ENCODE measurements around the gene LHFPL2.

LHFPL2 gene

DNA sequence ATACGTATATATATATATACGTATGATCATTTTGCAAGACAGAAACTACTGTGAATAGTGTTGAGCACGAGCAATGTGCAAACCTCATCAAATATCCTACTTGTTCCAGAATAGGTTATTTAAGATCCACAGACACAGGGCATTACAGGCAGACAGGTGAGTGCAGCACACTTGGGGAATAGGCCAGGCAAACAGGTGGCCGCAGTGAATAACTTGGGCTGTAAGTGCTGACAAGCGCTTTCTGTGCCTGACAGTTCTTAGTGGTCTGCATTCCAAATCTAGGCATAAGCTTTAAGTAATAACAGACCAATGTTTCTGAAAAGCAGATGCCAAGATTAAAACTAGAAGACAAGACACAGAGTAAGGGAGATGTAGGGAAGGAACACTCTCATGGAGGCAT is 77.9 kb downstream of the LHFPL2 start:
- no peak for DNase-seq (ENCODE audit: low read depth in 3 of 3)

GRCh38 chr5:78569441-78569840 is 79.1 kb downstream of the LHFPL2 start:
- no peak for DNase-seq (ENCODE audit: low read depth in 3 of 3)

GRCh38 chr5:78568676-78569075 is 79.9 kb downstream of the LHFPL2 start:
- no peak for DNase-seq (ENCODE audit: low read depth in 3 of 3)

DNA sequence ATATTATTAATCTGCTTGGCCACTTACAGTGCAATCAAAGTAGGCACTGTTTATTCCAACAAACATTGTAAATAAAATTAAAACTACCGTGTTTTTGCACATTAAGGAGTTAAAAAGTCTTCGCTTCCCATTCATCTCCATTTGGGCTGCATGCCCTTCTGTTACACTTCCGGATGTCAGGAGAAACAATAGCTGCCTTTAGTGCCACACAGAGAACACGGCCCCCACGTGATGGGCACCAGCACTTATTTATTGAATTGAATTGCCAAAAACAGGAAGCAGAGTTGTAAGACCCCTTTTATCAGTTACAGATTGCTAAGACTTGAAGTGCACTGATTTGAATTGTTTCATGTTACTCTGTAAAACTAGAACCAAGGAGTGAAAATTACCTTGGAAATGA is 80.4 kb downstream of the LHFPL2 start:
- no peak for DNase-seq (ENCODE audit: low read depth in 3 of 3)

DNA sequence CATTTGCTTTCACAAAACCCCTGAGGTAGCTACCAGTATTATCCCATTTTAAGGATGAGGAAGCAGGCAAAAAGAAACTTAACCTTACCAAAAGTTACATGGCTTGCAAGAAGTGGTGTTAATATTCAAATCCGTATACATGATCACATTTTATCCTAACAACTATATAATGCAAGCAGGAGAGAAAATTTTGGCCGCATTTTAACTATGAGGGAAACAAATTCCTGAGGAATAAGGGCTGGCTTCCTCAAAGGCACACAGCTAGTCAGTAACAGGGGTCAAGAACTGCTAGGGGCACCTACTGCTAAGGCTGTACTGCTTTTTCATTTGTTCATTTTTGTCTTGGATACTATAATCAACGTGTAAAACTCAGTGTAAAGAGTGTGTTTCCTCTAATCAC is 81.0 kb downstream of the LHFPL2 start:
- DNase-seq (ENCODE audit: low read depth in 3 of 3): no peak

- no peak for DNase-seq (ENCODE audit: low read depth in 3 of 3)
Observed at GRCh38 chr5:78566747-78567425, 81.7 kb downstream of the LHFPL2 start.

GRCh38 chr5:78565395-78565794 is 83.2 kb downstream of the LHFPL2 start:
- no peak for DNase-seq (ENCODE audit: low read depth in 3 of 3)

DNA sequence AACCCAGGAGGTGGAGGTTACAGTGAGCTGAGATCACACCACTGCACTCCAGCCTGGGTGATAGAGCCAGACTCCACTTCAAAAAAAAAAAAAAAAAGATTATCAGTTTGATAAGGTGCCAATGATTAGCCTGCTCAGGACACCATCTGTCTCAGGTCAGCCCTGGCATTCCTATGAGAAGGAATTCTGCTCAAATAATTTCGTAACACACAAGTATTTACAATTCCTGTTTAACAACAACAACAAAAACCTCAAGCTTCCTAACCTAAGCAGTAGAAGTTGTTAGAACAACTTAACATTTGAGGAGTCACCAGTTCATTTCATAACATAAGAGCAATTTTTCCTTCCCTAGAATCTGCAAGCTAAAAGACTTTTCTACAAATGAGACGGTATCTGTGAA is 85.0 kb downstream of the LHFPL2 start:
- DNase-seq (ENCODE audit: low read depth in 3 of 3): no peak

DNA sequence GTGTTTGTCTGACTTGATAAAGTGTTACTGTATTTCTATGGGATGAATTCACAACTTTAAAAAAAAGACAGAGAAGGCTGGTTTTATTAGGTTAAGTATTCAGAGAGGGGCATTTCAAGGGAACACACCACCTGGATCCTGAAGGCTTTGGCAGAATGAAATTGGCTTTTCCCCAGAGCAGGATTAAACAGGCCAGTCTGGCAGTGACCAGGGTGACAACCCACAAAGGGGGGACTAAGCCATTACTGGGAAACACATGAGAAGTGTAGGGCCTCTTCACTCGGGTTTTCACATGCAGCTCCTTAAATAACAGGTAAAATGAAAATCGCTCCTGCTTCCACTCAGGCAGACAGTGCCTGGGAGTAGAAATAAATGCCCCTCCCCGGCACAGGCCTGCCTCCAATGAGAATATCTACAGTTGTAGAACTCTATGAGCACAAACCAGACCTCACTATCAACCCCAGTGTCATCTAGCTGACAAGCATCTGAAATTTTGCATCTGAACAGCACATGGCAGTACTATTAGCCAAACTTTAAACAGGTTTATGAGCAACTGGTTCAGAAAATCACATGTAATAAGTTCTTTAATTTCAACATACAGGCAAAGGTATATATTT is 85.8 kb downstream of the LHFPL2 start:
- DNase-seq (ENCODE audit: low read depth in 3 of 3): no peak

- DNase-seq (ENCODE audit: low read depth in 3 of 3): no peak
Observed at GRCh38 chr5:78562001-78562400, 86.6 kb downstream of the LHFPL2 start.

DNA sequence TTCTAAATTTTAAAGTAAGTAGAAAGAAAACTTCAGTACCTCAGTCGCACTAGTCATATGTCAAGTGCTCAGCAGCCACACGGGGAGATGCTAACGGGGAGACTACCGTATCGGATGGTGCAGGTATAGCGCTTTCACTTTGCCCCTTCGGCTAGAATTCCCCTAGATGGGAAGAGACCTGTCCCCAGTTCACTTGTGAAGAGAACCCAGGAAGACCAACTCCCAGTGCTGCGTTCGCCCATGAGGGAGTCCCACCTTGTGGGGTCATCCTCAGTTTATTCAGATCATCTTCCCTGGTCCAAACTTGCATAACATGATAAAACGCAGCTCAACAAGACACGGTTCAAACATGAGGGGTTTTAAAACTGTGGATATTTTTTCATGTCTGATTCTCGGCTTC is 87.3 kb downstream of the LHFPL2 start:
- DNase-seq (ENCODE audit: low read depth in 3 of 3): no peak

- no peak for DNase-seq (ENCODE audit: low read depth in 3 of 3)
Observed at GRCh38 chr5:78560000-78560855, 88.3 kb downstream of the LHFPL2 start.

- DNase-seq (ENCODE audit: low read depth in 3 of 3): no peak
Observed at GRCh38 chr5:78557601-78558000, 91.0 kb downstream of the LHFPL2 start.

DNA sequence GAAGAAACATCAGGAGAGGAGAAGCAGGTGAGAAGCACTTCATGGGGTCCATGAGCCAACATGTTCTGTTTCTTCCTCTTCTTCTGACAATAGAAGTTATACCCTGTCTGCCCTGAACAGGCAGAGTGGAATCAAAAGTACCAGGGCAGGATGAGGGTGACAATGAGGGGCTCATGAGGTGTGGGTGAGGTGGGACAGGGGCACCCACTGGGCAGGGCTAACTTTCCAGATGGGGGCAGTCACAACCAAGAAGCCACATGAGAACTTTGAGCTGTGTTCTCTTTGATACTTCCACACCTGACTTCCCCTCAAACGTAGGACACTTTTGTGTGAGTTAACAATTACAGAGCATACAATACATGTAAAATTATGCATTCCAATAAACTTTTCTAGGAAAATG is 92.7 kb downstream of the LHFPL2 start:
- DNase-seq (ENCODE audit: low read depth in 3 of 3): no peak

- DNase-seq (ENCODE audit: low read depth in 3 of 3): no peak
Observed at GRCh38 chr5:78554670-78555069, 93.9 kb downstream of the LHFPL2 start.

DNA sequence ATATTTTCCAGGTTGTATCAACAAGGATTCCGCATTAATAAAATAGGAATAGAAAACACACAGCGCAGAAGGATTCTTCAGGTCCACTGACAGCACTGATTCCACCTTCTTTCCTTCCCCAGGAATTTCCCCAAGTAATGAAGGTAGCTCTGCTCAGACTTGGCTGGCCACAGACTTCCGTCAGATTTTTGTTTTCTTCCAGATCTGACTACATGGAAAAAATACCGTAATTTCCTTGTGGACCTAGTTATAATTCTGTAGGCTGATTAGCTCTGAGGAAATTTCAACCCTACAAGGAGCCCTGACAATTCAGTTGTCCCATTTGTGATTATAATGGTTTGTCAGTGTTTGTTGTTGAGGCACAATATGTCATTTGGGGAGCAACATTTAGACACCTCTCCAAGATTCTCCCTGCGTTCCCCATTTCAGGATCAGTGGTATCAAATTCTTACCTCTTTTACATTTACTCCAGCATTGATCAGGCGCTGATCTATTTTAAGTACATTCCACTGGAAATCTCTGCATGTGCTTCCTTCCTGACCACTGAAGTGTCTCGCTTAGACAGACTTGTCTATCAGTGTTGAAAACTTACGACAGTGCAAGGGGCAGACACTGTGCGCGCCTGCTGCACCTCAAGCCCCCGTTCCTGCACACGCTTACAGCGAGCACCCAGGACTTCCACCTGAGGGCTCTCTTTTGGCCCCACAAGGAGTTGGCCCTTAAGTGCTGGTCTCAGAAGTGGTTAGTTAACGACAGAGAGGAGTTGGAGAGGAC is 94.8 kb downstream of the LHFPL2 start:
- no peak for DNase-seq (ENCODE audit: low read depth in 3 of 3)

DNA sequence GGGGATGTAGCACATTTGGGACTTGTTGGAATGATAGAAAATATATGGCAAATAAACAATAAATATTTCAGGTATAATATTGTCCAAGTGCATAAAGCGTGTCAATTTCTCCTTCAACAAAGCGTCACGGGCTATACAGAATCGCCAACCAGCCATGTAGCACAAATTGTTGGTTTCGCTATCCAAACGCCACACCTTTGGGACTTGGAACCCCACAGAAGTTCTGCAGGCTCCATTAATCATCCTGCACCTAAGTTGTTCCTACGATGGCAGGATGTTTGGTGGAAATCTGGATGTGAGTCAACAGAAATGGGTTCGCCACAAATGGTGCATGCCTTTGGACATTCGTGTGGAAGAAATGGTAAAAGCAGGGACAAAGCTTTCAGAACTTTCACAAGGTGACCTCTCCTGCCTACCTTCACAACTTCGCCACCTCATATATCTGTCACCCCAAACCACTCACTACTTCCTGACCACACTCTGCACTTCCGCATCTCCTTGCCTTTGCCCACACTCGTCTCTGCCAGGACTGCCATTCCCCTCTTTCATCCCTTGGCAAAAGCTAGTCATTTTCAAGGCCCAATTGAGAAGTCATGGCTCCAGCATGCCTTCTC is 95.7 kb downstream of the LHFPL2 start:
- no peak for DNase-seq (ENCODE audit: low read depth in 3 of 3)

DNA sequence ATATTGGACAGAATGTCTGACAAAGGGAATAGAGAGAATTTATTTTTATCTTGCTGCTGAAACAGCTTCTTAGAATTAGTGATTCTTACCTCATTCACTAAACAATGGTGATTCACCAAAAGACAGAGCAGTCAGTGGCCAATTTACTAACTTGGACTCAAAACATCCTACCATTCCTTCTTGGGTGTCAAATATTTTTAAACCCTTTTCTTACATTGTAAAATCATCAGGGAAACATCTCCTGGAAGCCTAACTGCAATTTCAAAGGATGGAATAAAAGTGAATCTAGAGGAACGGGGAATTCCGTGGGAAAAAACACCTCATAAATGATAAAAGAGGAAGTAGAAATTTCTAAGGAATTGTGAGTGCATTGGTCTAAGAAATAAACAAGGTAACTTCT is 97.7 kb downstream of the LHFPL2 start:
- no peak for DNase-seq (ENCODE audit: low read depth in 3 of 3)

DNA sequence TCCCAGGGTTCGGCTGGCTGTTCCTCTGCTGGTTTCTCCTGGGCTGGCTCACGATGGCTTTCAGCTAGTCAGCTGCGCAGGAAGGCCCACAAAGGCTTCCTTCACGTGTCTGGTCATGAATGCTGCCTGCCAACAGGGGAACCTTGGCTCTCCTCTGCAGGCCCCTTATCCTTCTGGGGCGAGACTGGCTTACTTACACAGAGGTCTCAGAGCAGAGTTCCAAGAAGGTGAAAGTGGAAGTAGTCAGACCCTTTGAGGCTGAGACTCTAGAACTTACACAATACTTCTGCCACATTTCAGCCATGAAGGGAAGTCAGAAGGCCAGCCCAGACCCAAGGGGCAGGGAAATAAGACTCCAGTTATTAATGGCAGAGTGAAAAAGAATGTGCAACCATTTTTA is 99.5 kb downstream of the LHFPL2 start:
- DNase-seq (ENCODE audit: low read depth in 3 of 3): no peak

DNA sequence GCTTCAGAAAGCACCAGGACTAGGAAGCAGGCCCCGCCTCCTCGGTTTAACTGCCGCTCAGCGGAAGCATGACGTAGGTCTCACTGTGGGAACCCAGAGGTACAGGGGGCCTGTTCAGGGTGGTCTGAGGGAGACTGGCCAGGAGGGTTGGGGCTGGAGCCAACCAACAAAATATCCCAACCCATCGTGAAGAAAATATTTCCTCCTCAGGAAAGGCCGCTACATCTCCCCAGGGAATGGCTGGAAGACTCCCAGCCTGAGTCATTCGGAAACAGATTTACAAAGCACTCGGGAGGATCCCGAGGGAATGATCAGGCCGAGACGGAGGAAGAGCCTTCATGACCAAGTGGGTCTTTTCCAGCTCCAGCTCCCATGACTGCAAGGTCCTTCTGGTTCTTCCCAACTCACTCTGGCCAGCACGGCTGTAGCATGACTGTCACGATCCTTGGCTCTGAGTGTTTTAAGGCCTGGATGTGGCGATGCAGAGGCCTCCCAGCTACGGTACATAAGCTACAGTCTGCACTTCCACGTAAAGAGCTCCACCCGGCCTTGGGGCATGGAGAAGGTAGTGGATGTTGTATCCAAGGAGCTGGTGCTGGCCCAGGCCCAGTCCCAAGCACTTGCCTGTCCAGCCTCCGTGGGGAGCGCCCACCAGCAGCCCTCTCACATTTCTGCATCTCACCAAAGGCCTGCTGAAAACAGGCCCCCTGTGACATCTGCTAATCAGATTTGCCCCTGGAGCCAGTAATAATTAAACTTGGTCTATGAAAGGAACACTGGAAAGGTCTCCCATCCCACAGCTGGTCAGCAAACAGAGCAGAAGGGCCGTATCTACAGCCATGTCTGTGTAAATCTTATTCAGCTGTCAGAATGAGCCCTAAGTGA is 100.6 kb downstream of the LHFPL2 start:
- no peak for DNase-seq (ENCODE audit: low read depth in 3 of 3)

- no peak for DNase-seq (ENCODE audit: low read depth in 3 of 3)
Observed at GRCh38 chr5:78547183-78547582, 101.4 kb downstream of the LHFPL2 start.
